K562 (cell line): Measurements from ENCODE around the gene SLC35D2. TPM values are rescaled to one million over a fixed set of nuclear protein-coding genes. Genes with fewer than 3 reads are reported as not detected.

ENCODE experiments used
- ATAC-seq: fragments of 200-7000 bp; cut with Tn5 transposase; 3 replicates; pipeline ENCODE4 v1.9.1; 2020; ENCODE audit warnings: moderate library complexity
- BruUV-seq: library from RNA; stranded (reverse); fragments of 400-500 nt; replicated peaks from 2 replicates; lab custom pipeline; 2021; lab: Mats Ljungman, UMichigan
- CTCF ChIA-PET: fragments of 300-600 bp; formaldehyde crosslinking; extraction: SDS; loops from one replicate; lab custom pipeline; 2021; ENCODE audit warnings: low intra/inter-chr PET ratio; lab: Yijun Ruan, JAX
- POLR2A ChIA-PET: fragments of 300-600, 350-650 bp; sonication (Branson Sonifier 250); formaldehyde crosslinking; extraction: SDS; loops from one replicate; lab custom pipeline; 2021; ENCODE audit warnings: antibody characterized with exemption, inconsistent platforms; lab: Yijun Ruan, JAX
- DNase-seq, 4 experiments: peaks; one replicate each; pipeline versions ENCODE4 v3.0.0 to v3.0.0-alpha.2; 2011 to 2018; ENCODE audit warnings: low spot score in 3 of 4, mixed read lengths in 3 of 4; ENCODE audit errors: extremely low read depth in 1 of 4
- FAIRE-seq: peaks from 2 replicates; lab custom pipeline; 2011; peaks lifted over from hg19 to GRCh38; lab: Jason Lieb, UNC
- H2AFZ ChIP-seq: 2 replicates; pipeline ENCODE4 v1.6.0; 2011; ENCODE audit warnings: low read depth, low read length, control low read depth, inconsistent platforms
- H3K27ac ChIP-seq: fragments of 200-600 bp; 3 replicates; pipeline ENCODE4 v1.8.0; 2011; ENCODE audit warnings: low read depth, mild to moderate bottlenecking, control low read depth, inconsistent platforms, low read length, moderate library complexity, mixed read lengths; ENCODE audit errors: extremely low read depth
- H3K27me3 ChIP-seq, 2 experiments: fragments of 300-600 bp in 1 of 2; 2 replicates in 1 of 2; 3 replicates in 1 of 2; pipeline versions ENCODE4 v1.6.0 to v1.8.0; 2011; ENCODE audit warnings: inconsistent platforms in 2 of 2, low read length in 2 of 2, mild to moderate bottlenecking in 1 of 2, mixed read lengths in 1 of 2, moderate library complexity in 1 of 2; ENCODE audit not compliant: control insufficient read depth in 2 of 2, insufficient read depth in 2 of 2
- H3K36me3 ChIP-seq: fragments of 300-600 bp; 3 replicates; pipeline ENCODE4 v1.8.0; 2011; ENCODE audit warnings: mild to moderate bottlenecking, low read length, inconsistent platforms; ENCODE audit not compliant: control insufficient read depth, insufficient read depth
- H3K4me1 ChIP-seq, 2 experiments: fragments of 200-600 bp in 1 of 2; replicated peaks in 1 of 2; 2 replicates in 1 of 2; 3 replicates in 1 of 2; pipeline versions ENCODE4 v1.5.1 to v1.8.0; 2011; ENCODE audit warnings: inconsistent platforms in 2 of 2, low read length in 2 of 2, mild to moderate bottlenecking in 1 of 2, mixed read lengths in 1 of 2, moderate library complexity in 1 of 2; ENCODE audit not compliant: control insufficient read depth in 2 of 2, insufficient read depth in 2 of 2
- H3K4me2 ChIP-seq: 2 replicates; pipeline ENCODE4 v1.6.1; 2011; ENCODE audit warnings: low read length, control low read depth, inconsistent platforms, mixed read lengths; ENCODE audit not compliant: insufficient read depth
- H3K4me3 ChIP-seq: fragments of 200-600 bp; sonication (generic), shearing (Covaris generic); 2 replicates; pipeline ENCODE4 v1.5.1; 2016; ENCODE audit warnings: control low read depth, inconsistent platforms
- H3K79me2 ChIP-seq: fragments of 200-600 bp; 3 replicates; pipeline ENCODE4 v1.8.0; 2011; ENCODE audit warnings: low read length, inconsistent platforms; ENCODE audit not compliant: control insufficient read depth, insufficient read depth
- H3K9ac ChIP-seq, 2 experiments: 2 replicates each; pipeline versions ENCODE4 v1.6.0 to v1.6.1; 2011; ENCODE audit warnings: low read depth in 2 of 2, low read length in 2 of 2, control low read depth in 1 of 2, inconsistent platforms in 1 of 2, mild to moderate bottlenecking in 1 of 2, mixed read lengths in 1 of 2; ENCODE audit not compliant: insufficient read depth in 1 of 2
- H3K9me1 ChIP-seq: one replicate; pipeline ENCODE4 v1.6.0; 2011; ENCODE audit warnings: inconsistent platforms, mild to moderate bottlenecking, low read length, moderate library complexity; ENCODE audit not compliant: control insufficient read depth, insufficient read depth
- H3K9me3 ChIP-seq: replicated peaks from 2 replicates; pipeline ENCODE4 v1.5.1; 2011; ENCODE audit warnings: low read depth, low read length, inconsistent platforms; ENCODE audit not compliant: control insufficient read depth, insufficient read depth
- H4K20me1 ChIP-seq: replicated peaks from 2 replicates; pipeline ENCODE4 v1.6.1; 2011; ENCODE audit warnings: low read length, inconsistent platforms, mixed read lengths; ENCODE audit not compliant: control insufficient read depth, insufficient read depth
- CAMTA2 ChIP-seq: fragments of 250-450 bp; sonication (Bioruptor Pico); conservative IDR thresholded peaks from 2 replicates; pipeline ENCODE4 v1.5.1; 2022
- DPF2 ChIP-seq: fragments of 450-650 bp; IDR thresholded peaks from 2 replicates; pipeline ENCODE4 v1.6.1; 2016
- KAT7 ChIP-seq: sonication (generic); formaldehyde crosslinking; IDR thresholded peaks from 2 replicates; pipeline ENCODE4 v1.8.0; 2022; ENCODE audit warnings: missing genetic modification reagents, mild to moderate bottlenecking, borderline replicate concordance
- NBN ChIP-seq: fragments of 450-650 bp; IDR thresholded peaks from 2 replicates; pipeline ENCODE4 v1.6.1; 2016; ENCODE audit warnings: low read depth, mild to moderate bottlenecking
- NFRKB ChIP-seq: fragments of 450-650 bp; IDR thresholded peaks from 2 replicates; pipeline ENCODE4 v1.6.1; 2016; ENCODE audit warnings: low read depth
- NRF1 ChIP-seq, 2 experiments: fragments of 450-650 bp; IDR thresholded peaks in 1 of 2; conservative IDR thresholded peaks in 1 of 2; 2 replicates each; pipeline ENCODE4 v1.6.1; 2014; ENCODE audit warnings: mild to moderate bottlenecking in 2 of 2
- SAFB2 ChIP-seq: fragments of 200-400 bp; formaldehyde crosslinking; IDR thresholded peaks from 2 replicates; pipeline ENCODE4 v1.6.1; 2018; ENCODE audit warnings: borderline replicate concordance, low read length, low read depth, moderate library complexity; ENCODE audit not compliant: severe bottlenecking
- SMARCA5 ChIP-seq: fragments of 450-650 bp; IDR thresholded peaks from 2 replicates; pipeline ENCODE4 v1.6.1; 2016
- SRSF9 ChIP-seq: fragments of 200-400 bp; formaldehyde crosslinking; IDR thresholded peaks from 2 replicates; pipeline ENCODE4 v1.6.1; 2017; ENCODE audit warnings: low read depth, low read length, borderline replicate concordance
- TEAD2 ChIP-seq: fragments of 450-650 bp; IDR thresholded peaks from 2 replicates; pipeline ENCODE4 v1.6.1; 2016; ENCODE audit warnings: missing genetic modification characterization, control low read depth, missing compliant biosample characterization
- ZEB2 ChIP-seq: fragments of 450-650 bp; IDR thresholded peaks from 2 replicates; pipeline ENCODE4 v1.6.1; 2016
- ZFP30 ChIP-seq: fragments of 250-450 bp; sonication (Bioruptor Pico); IDR thresholded peaks from 2 replicates; pipeline ENCODE4 v1.8.0; 2022; ENCODE audit warnings: moderate library complexity, mild to moderate bottlenecking, inconsistent platforms, borderline replicate concordance
- ZNF764 ChIP-seq: fragments of 250-450 bp; sonication (Bioruptor Pico); IDR thresholded peaks from 2 replicates; pipeline ENCODE4 v1.4.0; 2020; ENCODE audit warnings: low read depth, mild to moderate bottlenecking, moderate library complexity
- WGBS: fragments of 100-300 bp; shearing (Covaris generic); methylation state at CpG from one replicate; pipeline ENCODE4 v1.1.6; 2016; ENCODE audit warnings: low coverage, mixed read lengths; ENCODE audit not compliant: insufficient coverage; ENCODE audit errors: missing lambda C conversion rate; 5-methylcytosine and 5-hydroxymethylcytosine counted together
- in situ Hi-C: fragments of 300-500 bp; cut with MboI; formaldehyde crosslinking; loops from 4 replicates; pipeline ENCODE4 v1.15.0; 2018; ENCODE audit warnings: inconsistent platforms, mixed read lengths
- intact Hi-C: fragments of 100-400 bp; cut with micrococcal nuclease; formaldehyde crosslinking; loops from 2 replicates; pipeline ENCODE4 v1.14.2; 2022
- polyA plus RNA-seq, 8 experiments: library from polyadenylated mRNA; depleted of rRNA in 4 of 8; stranded (reverse) in 5 of 8; unstranded in 3 of 8; fragments of >200 nt; fragmentation: Nextera tagmentation in 2 of 8; fragmentation: Illumina TruSeq in 1 of 8; extraction: Ambion mirVana in 2 of 8; extraction: Trizol in 1 of 8; gene quantifications; 2 replicates each; pipeline versions ENCODE4 v1.2.1 to v1.2.3, GENCODE V29; 2011 to 2014; ENCODE audit warnings: inconsistent platforms in 1 of 8, missing spikeins in 1 of 8
- total RNA-seq, 7 experiments: library from RNA; depleted of rRNA in 6 of 7; stranded (reverse); fragments of >200 nt in 6 of 7; fragmentation: Illumina TruSeq in 2 of 7; extraction: Trizol in 2 of 7; gene quantifications; 2 replicates each; pipeline versions ENCODE4 v1.2.1 to v1.2.3, GENCODE V29; 2011 to 2021; ENCODE audit warnings: low replicate concordance in 1 of 7
- TF ChIP-seq, protein P1 (sequence below): sonication (generic); formaldehyde crosslinking; IDR thresholded peaks from 2 replicates; pipeline ENCODE4 v1.9.0; 2022; ENCODE audit warnings: mild to moderate bottlenecking, missing genetic modification reagents
- TF ChIP-seq, protein P2 (sequence below): fragments of 200-800 bp; sonication (Bioruptor generic); IDR thresholded peaks from 2 replicates; pipeline ENCODE4 v1.6.1; 2016; ENCODE audit warnings: missing genetic modification characterization, missing compliant biosample characterization

The SLC35D2 gene
- total and polyA plus RNA-seq, 9 of the 15 experiments (the other 6 are each of a cell fraction or from before 2014, with no cell fraction given), result 2.9 to 14.9 (median 11.7) TPM

DNA sequence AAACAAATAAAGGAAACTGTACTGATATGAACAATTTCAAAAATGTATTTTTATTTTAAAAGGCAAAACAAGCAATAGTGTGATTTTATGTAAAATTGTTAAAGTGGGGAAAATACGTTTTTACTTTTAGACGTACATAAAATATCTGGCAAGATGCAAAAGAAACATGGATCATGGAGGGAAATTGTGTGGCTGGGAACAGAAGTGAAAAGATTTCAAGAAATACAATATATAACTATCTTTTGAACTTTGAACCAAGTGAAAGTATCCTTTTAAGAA lies 36.1 kb upstream of the SLC35D2 start:
- H3K27ac ChIP-seq, result peak overlapping the region; percentile 100
- DNase-seq, result no peak
- H3K9me1 ChIP-seq, result no peaks in the 10 kb centered on the region
- H3K9me3 ChIP-seq, result no peaks in the 10 kb centered on the region
- intact Hi-C loops, result loop anchor here (5.0 to 10.0 kb wide), 2 partner anchors 77 to 95 kb away; no protein-coding TSS in a partner anchor
- H3K27me3 ChIP-seq, result no peaks in the 10 kb centered on the region
- peak overlapping the region; percentile 95 for H3K4me3 ChIP-seq
- peaks cover 44% of the 10 kb centered on the region for H3K79me2 ChIP-seq
- ChIA-PET CTCF (no interaction called here), POLR2A (interaction anchor here (0.7 to 1.0 kb wide), 3 partner anchors 10 to 91 kb away, joined by 3 read pairs; no protein-coding TSS in a partner anchor)
- peak overlapping the region; percentile 81 for H3K4me2 ChIP-seq
- peak overlapping the region; percentile 73 for H2AFZ ChIP-seq
- in situ Hi-C loops, result no loop called here
- H3K36me3 ChIP-seq, result peaks cover 11% of the 10 kb centered on the region; the same call in 2 of the 3 replicates
- ATAC-seq, result no peak
- WGBS, result 5% methylated on average over 2 of the region's 2 CpGs
- TSS peak; percentile 74 for BruUV-seq
- H4K20me1 ChIP-seq, result peaks cover 11% of the 10 kb centered on the region; the same call in 1 of the 2 replicates
- peaks cover 23 to 26% of the 10 kb centered on the region in 2 experiments; a peak in 4 of 5 replicates for H3K4me1 ChIP-seq
- no peak for FAIRE-seq
- peak overlapping the region in 1 of 2 experiments; percentile 78; a peak in 3 of 4 replicates for H3K9ac ChIP-seq
- TF ChIP-seq SAFB2 (no peak), DPF2 (no peak), NRF1 (conservative IDR thresholded peaks at IDR 0.05 in 1 of 2, IDR thresholded peaks at IDR 0.05 in 1 of 2) (no peak), TEAD2 (tag) (no peak), ZEB2 (no peak), SRSF9 (no peak), NBN (0 out of 2 replicates have a peak, but pooled peaks have one; percentile 1), ZFP30 (CRISPR knock-in tag) (no peak), SMARCA5 (no peak), ZNF764 (CRISPR knock-in tag) (no peak), CAMTA2 (CRISPR knock-in tag) (no peak), KAT7 (no peak; the same call in 1 of the 2 replicates), NFRKB (peak; percentile 28; the same call in 1 of the 2 replicates)
- TF ChIP-seq, protein P1, sequence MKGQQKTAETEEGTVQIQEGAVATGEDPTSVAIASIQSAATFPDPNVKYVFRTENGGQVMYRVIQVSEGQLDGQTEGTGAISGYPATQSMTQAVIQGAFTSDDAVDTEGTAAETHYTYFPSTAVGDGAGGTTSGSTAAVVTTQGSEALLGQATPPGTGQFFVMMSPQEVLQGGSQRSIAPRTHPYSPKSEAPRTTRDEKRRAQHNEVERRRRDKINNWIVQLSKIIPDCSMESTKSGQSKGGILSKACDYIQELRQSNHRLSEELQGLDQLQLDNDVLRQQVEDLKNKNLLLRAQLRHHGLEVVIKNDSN (CRISPR knock-in tag), result no peak
- TF ChIP-seq, protein P2, sequence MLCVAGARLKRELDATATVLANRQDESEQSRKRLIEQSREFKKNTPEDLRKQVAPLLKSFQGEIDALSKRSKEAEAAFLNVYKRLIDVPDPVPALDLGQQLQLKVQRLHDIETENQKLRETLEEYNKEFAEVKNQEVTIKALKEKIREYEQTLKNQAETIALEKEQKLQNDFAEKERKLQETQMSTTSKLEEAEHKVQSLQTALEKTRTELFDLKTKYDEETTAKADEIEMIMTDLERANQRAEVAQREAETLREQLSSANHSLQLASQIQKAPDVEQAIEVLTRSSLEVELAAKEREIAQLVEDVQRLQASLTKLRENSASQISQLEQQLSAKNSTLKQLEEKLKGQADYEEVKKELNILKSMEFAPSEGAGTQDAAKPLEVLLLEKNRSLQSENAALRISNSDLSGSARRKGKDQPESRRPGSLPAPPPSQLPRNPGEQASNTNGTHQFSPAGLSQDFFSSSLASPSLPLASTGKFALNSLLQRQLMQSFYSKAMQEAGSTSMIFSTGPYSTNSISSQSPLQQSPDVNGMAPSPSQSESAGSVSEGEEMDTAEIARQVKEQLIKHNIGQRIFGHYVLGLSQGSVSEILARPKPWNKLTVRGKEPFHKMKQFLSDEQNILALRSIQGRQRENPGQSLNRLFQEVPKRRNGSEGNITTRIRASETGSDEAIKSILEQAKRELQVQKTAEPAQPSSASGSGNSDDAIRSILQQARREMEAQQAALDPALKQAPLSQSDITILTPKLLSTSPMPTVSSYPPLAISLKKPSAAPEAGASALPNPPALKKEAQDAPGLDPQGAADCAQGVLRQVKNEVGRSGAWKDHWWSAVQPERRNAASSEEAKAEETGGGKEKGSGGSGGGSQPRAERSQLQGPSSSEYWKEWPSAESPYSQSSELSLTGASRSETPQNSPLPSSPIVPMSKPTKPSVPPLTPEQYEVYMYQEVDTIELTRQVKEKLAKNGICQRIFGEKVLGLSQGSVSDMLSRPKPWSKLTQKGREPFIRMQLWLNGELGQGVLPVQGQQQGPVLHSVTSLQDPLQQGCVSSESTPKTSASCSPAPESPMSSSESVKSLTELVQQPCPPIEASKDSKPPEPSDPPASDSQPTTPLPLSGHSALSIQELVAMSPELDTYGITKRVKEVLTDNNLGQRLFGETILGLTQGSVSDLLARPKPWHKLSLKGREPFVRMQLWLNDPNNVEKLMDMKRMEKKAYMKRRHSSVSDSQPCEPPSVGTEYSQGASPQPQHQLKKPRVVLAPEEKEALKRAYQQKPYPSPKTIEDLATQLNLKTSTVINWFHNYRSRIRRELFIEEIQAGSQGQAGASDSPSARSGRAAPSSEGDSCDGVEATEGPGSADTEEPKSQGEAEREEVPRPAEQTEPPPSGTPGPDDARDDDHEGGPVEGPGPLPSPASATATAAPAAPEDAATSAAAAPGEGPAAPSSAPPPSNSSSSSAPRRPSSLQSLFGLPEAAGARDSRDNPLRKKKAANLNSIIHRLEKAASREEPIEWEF (CRISPR knock-in tag), result 0 out of 2 replicates have a peak, but pooled peaks have one; percentile 54
